Duodenal mucosa (tissue), 2 donors: Measurements from ENCODE around the gene TTC7B.
"Not testable (repeated sequence)": the region's sequence is repeated elsewhere in the genome, so short reads cannot be mapped to it uniquely, and the experiment has no call there.

Source experiments
- H3K27ac ChIP-seq: one replicate; pipeline ENCODE4 v1.7.0; 2013; ENCODE audit warnings: low read depth, low read length
- H3K27me3 ChIP-seq, 2 donors: one replicate each; pipeline ENCODE4 v1.7.0; 2013; ENCODE audit warnings: low read length in 2 of 2, control low read depth in 1 of 2; ENCODE audit not compliant: insufficient read depth in 2 of 2, control insufficient read depth in 1 of 2
- H3K36me3 ChIP-seq, 2 donors: one replicate each; pipeline ENCODE4 v1.7.0; 2013; ENCODE audit warnings: low read length in 2 of 2, control low read depth in 1 of 2; ENCODE audit not compliant: insufficient read depth in 2 of 2, control insufficient read depth in 1 of 2
- H3K4me1 ChIP-seq, 2 donors: one replicate each; pipeline ENCODE4 v1.7.0; 2013; ENCODE audit warnings: low read length in 2 of 2, control low read depth in 1 of 2; ENCODE audit not compliant: insufficient read depth in 2 of 2, control insufficient read depth in 1 of 2
- H3K4me3 ChIP-seq, 2 donors: one replicate each; pipeline ENCODE4 v1.7.0; 2013; ENCODE audit warnings: low read length in 2 of 2, low read depth in 1 of 2
- H3K9ac ChIP-seq, 2 donors: one replicate each; pipeline ENCODE4 v1.7.0; 2013; ENCODE audit warnings: low read length in 2 of 2, low read depth in 1 of 2
- H3K9me3 ChIP-seq, 2 donors: one replicate each; pipeline ENCODE4 v1.7.0; 2013; ENCODE audit warnings: low read length in 2 of 2, control low read depth in 1 of 2; ENCODE audit not compliant: control insufficient read depth in 1 of 2

The TTC7B gene

GRCh38 chr14:90534091-90534837, 282.0 kb downstream of the TTC7B start:
- Histone ChIP-seq H3K27ac (no peak overlapping the region), H3K4me3 (no peak overlapping the region), H3K27me3 (no peaks in the 10 kb centered on the region), H3K9me3 (no peaks in the 10 kb centered on the region), H3K9ac (no peak overlapping the region), H3K36me3 (no peaks in the 10 kb centered on the region), H3K4me1 (peaks cover 3 to 7% of the 10 kb centered on the region in 2 donors)

- Histone ChIP-seq H3K27ac (no peak overlapping the region), H3K27me3 (no peaks in the 10 kb centered on the region), H3K4me1 (peaks cover 3 to 7% of the 10 kb centered on the region in 2 donors), H3K36me3 (no peaks in the 10 kb centered on the region), H3K9ac (no peak overlapping the region), H3K9me3 (no peaks in the 10 kb centered on the region), H3K4me3 (no peak overlapping the region)
Measured at GRCh38 chr14:90533591-90534021, 282.6 kb downstream of the TTC7B start.

- Histone ChIP-seq H3K4me1 (peaks cover 3 to 7% of the 10 kb centered on the region in 2 donors), H3K27me3 (no peaks in the 10 kb centered on the region), H3K27ac (no peak overlapping the region), H3K36me3 (no peaks in the 10 kb centered on the region), H3K9me3 (no peaks in the 10 kb centered on the region), H3K9ac (no peak overlapping the region), H3K4me3 (no peak overlapping the region)
Measured at GRCh38 chr14:90532826-90533525, 283.3 kb downstream of the TTC7B start.

- no peak overlapping the region for H3K27ac ChIP-seq
- H3K9ac ChIP-seq: no peak overlapping the region
- peaks cover 0 to 2% of the 10 kb centered on the region in 2 donors for H3K9me3 ChIP-seq
- no peak overlapping the region for H3K4me3 ChIP-seq
- H3K27me3 ChIP-seq: no peaks in the 10 kb centered on the region
- peaks cover 3 to 7% of the 10 kb centered on the region in 2 donors for H3K4me1 ChIP-seq
- H3K36me3 ChIP-seq: no peaks in the 10 kb centered on the region
Measured at GRCh38 chr14:90531497-90531896, 284.7 kb downstream of the TTC7B start.

GRCh38 chr14:90530523-90530922, 285.7 kb downstream of the TTC7B start:
- no peak overlapping the region for H3K27ac ChIP-seq
- H3K4me3 ChIP-seq: no peak overlapping the region
- H3K9ac ChIP-seq: no peak overlapping the region
- no peaks in the 10 kb centered on the region for H3K36me3 ChIP-seq
- H3K27me3 ChIP-seq: no peaks in the 10 kb centered on the region
- H3K4me1 ChIP-seq: peaks cover 3% of the 10 kb centered on the region in 2 donors
- H3K9me3 ChIP-seq: peaks cover 0 to 2% of the 10 kb centered on the region in 2 donors

GRCh38 chr14:90527978-90528377, 288.3 kb downstream of the TTC7B start:
- no peaks in the 10 kb centered on the region for H3K36me3 ChIP-seq
- no peaks in the 10 kb centered on the region for H3K27me3 ChIP-seq
- H3K4me1 ChIP-seq: peaks cover 0 to 3% of the 10 kb centered on the region in 2 donors
- H3K9ac ChIP-seq: no peak overlapping the region
- H3K27ac ChIP-seq: no peak overlapping the region
- H3K9me3 ChIP-seq: peaks cover 0 to 2% of the 10 kb centered on the region in 2 donors
- H3K4me3 ChIP-seq: no peak overlapping the region

GRCh38 chr14:90526536-90526935, 289.7 kb downstream of the TTC7B start:
- H3K27ac ChIP-seq, H3K9ac ChIP-seq, H3K9me3 ChIP-seq, H3K36me3 ChIP-seq, H3K4me3 ChIP-seq, H3K27me3 ChIP-seq: not testable (repeated sequence)
- peaks cover 7 to 10% of the 10 kb centered on the region in 2 donors for H3K4me1 ChIP-seq

GRCh38 chr14:90525353-90526028, 290.7 kb downstream of the TTC7B start:
- H3K36me3 ChIP-seq, H3K9me3 ChIP-seq, H3K9ac ChIP-seq, H3K4me3 ChIP-seq, H3K27ac ChIP-seq, H3K27me3 ChIP-seq: not testable (repeated sequence)
- H3K4me1 ChIP-seq: peaks cover 16 to 20% of the 10 kb centered on the region in 2 donors

- Histone ChIP-seq H3K27me3 (no peaks in the 10 kb centered on the region), H3K36me3 (no peaks in the 10 kb centered on the region), H3K9me3 (peaks cover 0 to 2% of the 10 kb centered on the region in 2 donors), H3K4me3 (no peak overlapping the region), H3K4me1 (peaks cover 16 to 19% of the 10 kb centered on the region in 2 donors), H3K9ac (no peak overlapping the region), H3K27ac (no peak overlapping the region)
Measured at GRCh38 chr14:90523961-90524875, 292.0 kb downstream of the TTC7B start.
